ENCODE data around the gene AMZ2.
"Not testable (repeated sequence)": the region's sequence is repeated elsewhere in the genome, so short reads cannot be mapped to it uniquely, and the experiment has no call there.

AMZ2 gene

GRCh38 chr17:68238164-68238870, 9.5 kb upstream of the AMZ2 start:
- Histone ChIP-seq H3K9ac (peak overlapping the region; percentile 78), H3K4me1 (peaks cover 62% of the 10 kb centered on the region), H3K27me3 (no peaks in the 10 kb centered on the region), H4K20me1 (no peaks in the 10 kb centered on the region), H3K4me3 (peak overlapping the region; percentile 59), H3K4me2 (peak overlapping the region; percentile 98), H3K9me3 (no peaks in the 10 kb centered on the region), H3K36me3 (no peaks in the 10 kb centered on the region), H3K27ac (peak overlapping the region; percentile 90)
- no peak for TF ChIP-seq Cebpa-rat (IDR thresholded peaks at IDR 0.05)

DNA sequence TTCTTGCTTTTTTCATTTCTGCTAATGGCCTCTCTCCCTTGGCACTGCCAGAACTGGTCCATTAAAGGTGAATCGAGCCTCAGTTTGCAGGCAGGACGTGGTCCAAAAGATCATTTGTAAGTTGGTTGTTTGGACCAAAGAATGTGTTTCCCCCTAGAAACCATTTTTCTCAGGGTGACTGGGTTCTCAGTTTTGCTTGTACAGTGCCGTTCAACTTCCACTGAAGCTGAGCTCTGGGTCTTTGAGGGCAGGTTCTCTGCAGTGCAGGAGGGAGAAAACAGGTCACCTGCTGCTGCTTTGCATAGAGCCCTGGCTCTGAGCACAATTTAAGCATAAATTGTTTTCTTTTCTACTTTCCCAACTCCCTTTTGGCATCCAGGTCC, 9.0 kb upstream of the AMZ2 start:
- H3K36me3 ChIP-seq: no peaks in the 10 kb centered on the region
- H3K27me3 ChIP-seq: no peaks in the 10 kb centered on the region
- H3K4me3 ChIP-seq: no peak overlapping the region
- H3K9me3 ChIP-seq: no peaks in the 10 kb centered on the region
- H3K4me1 ChIP-seq: peaks cover 62% of the 10 kb centered on the region
- H3K4me2 ChIP-seq: peak overlapping the region; percentile 98
- peak overlapping the region; percentile 28; the same call in 1 of the 2 replicates for H3K9ac ChIP-seq
- no peak for TF ChIP-seq Cebpa-rat (IDR thresholded peaks at IDR 0.05)
- H3K27ac ChIP-seq: peak overlapping the region; percentile 90
- H4K20me1 ChIP-seq: no peaks in the 10 kb centered on the region

- Histone ChIP-seq H3K4me2 (peak overlapping the region; percentile 98), H3K27ac (peak overlapping the region; percentile 90; the same call in 1 of the 2 replicates), H3K4me3 (no peak overlapping the region), H3K36me3 (no peaks in the 10 kb centered on the region), H3K4me1 (peaks cover 52% of the 10 kb centered on the region), H3K9ac (no peak overlapping the region), H3K27me3 (no peaks in the 10 kb centered on the region), H4K20me1 (no peaks in the 10 kb centered on the region), H3K9me3 (no peaks in the 10 kb centered on the region)
- TF ChIP-seq Cebpa-rat (IDR thresholded peaks at IDR 0.05): no peak
These were observed 8.0 kb upstream of the AMZ2 start for GRCh38 chr17:68239632-68240366.

- no peaks in the 10 kb centered on the region for H3K9me3 ChIP-seq
- peaks cover 12% of the 10 kb centered on the region; the same call in 1 of the 2 replicates for H3K36me3 ChIP-seq
- peak overlapping the region; percentile 93 for H3K27ac ChIP-seq
- H3K4me3 ChIP-seq: peak overlapping the region; percentile 75
- TF ChIP-seq Cebpa-rat (IDR thresholded peaks at IDR 0.05): no peak
- H4K20me1 ChIP-seq: no peaks in the 10 kb centered on the region
- no peaks in the 10 kb centered on the region for H3K27me3 ChIP-seq
- peak overlapping the region; percentile 88 for H3K4me2 ChIP-seq
- H3K4me1 ChIP-seq: peaks cover 45% of the 10 kb centered on the region
- H3K9ac ChIP-seq: peak overlapping the region; percentile 87
These were observed 1.4 kb upstream of the AMZ2 start for GRCh38 chr17:68246271-68247028.

GRCh38 chr17:68248199-68248825, 469 bp downstream of the AMZ2 start:
- TF ChIP-seq Cebpa-rat (IDR thresholded peaks at IDR 0.05): no peak
- Histone ChIP-seq H3K27me3 (no peaks in the 10 kb centered on the region), H3K4me2 (peak overlapping the region; percentile 98), H3K9me3 (no peaks in the 10 kb centered on the region; the same call in 1 of the 2 replicates), H3K9ac (peak overlapping the region; percentile 87), H3K36me3 (peaks cover 24% of the 10 kb centered on the region; the same call in 1 of the 2 replicates), H3K4me1 (peaks cover 63% of the 10 kb centered on the region), H3K4me3 (peak overlapping the region; percentile 75), H3K27ac (peak overlapping the region; percentile 93), H4K20me1 (no peaks in the 10 kb centered on the region)

GRCh38 chr17:68248891-68249290, 1.0 kb downstream of the AMZ2 start:
- H3K27ac ChIP-seq: peak overlapping the region; percentile 93
- H3K27me3 ChIP-seq: no peaks in the 10 kb centered on the region
- TF ChIP-seq Cebpa-rat (IDR thresholded peaks at IDR 0.05): no peak
- no peaks in the 10 kb centered on the region; the same call in 1 of the 2 replicates for H3K9me3 ChIP-seq
- H4K20me1 ChIP-seq: no peaks in the 10 kb centered on the region
- peak overlapping the region; percentile 87 for H3K9ac ChIP-seq
- H3K4me2 ChIP-seq: peak overlapping the region; percentile 98
- peak overlapping the region; percentile 75 for H3K4me3 ChIP-seq
- peaks cover 68% of the 10 kb centered on the region for H3K4me1 ChIP-seq
- H3K36me3 ChIP-seq: peaks cover 24% of the 10 kb centered on the region; the same call in 1 of the 2 replicates

GRCh38 chr17:68249354-68249765, 1.5 kb downstream of the AMZ2 start:
- H3K9ac ChIP-seq: 0 out of 2 replicates have a peak overlapping the region, but pooled peaks have one; percentile 16
- peaks cover 24% of the 10 kb centered on the region; the same call in 1 of the 2 replicates for H3K36me3 ChIP-seq
- H3K4me1 ChIP-seq: peaks cover 73% of the 10 kb centered on the region
- H3K9me3 ChIP-seq: no peaks in the 10 kb centered on the region; the same call in 1 of the 2 replicates
- no peak overlapping the region for H3K4me3 ChIP-seq
- H4K20me1 ChIP-seq: no peaks in the 10 kb centered on the region
- peak overlapping the region; percentile 98 for H3K4me2 ChIP-seq
- H3K27me3 ChIP-seq: no peaks in the 10 kb centered on the region
- no peak for TF ChIP-seq Cebpa-rat (IDR thresholded peaks at IDR 0.05)
- peak overlapping the region; percentile 93 for H3K27ac ChIP-seq

DNA sequence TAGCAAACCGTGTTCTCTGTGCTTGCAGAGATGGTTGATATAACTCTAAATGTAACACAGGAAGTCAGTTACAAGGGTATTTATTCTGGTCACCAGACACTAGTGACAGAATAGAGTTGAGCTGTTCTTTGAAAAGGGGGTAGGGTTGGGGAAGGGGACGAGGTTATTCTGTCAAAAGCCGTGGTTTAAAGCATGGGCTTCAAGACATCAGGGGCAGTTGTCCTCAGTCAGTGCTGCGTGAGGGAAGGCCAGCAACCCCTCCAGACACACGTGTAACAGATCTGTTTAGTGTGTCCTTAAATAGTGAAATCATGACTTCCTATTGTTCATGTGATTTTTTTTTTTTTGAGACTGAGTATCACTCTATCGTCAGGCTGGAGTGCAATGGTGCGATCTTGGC, 5.6 kb downstream of the AMZ2 start:
- Histone ChIP-seq H3K4me1 (peaks cover 99% of the 10 kb centered on the region), H3K27ac (peak overlapping the region; percentile 94), H3K9ac (peak overlapping the region; percentile 54), H3K4me2 (peak overlapping the region; percentile 87), H3K36me3 (peaks cover 32% of the 10 kb centered on the region; the same call in 1 of the 2 replicates)
- not testable (repeated sequence) for H3K9me3 ChIP-seq, H3K27me3 ChIP-seq, H3K4me3 ChIP-seq, H4K20me1 ChIP-seq

DNA sequence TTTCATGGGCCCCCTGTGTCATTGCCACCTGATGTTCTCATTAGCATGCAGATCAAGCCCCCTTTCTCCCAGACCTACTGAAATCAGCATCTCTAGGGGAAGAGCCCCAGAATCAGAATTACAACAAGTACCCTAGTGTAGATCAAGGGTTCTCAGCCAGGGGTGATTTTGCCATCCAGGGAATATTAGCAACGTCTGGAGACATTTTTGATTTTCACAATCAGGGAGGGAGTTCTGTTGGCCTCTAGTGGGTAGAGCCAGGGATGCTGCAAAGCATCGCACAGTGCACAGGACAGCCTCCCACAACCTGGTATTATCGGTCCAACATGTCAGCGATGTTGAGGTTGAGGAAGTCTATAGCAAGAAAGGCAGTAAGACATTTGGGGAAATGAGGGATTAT, 7.3 kb downstream of the AMZ2 start:
- TF ChIP-seq Cebpa-rat (IDR thresholded peaks at IDR 0.05): no peak

More for the DNA sequence above, 7.3 kb downstream of the AMZ2 start:
- H4K20me1 ChIP-seq: no peaks in the 10 kb centered on the region
- peak overlapping the region; percentile 32 for H3K4me3 ChIP-seq
- no peaks in the 10 kb centered on the region for H3K27me3 ChIP-seq
- peak overlapping the region; percentile 94 for H3K27ac ChIP-seq
- peak overlapping the region; percentile 87 for H3K4me2 ChIP-seq
- no peaks in the 10 kb centered on the region; the same call in 1 of the 2 replicates for H3K9me3 ChIP-seq
- peaks cover 97% of the 10 kb centered on the region for H3K4me1 ChIP-seq
- H3K36me3 ChIP-seq: peaks cover 30% of the 10 kb centered on the region; the same call in 1 of the 2 replicates
- H3K9ac ChIP-seq: peak overlapping the region; percentile 70
